Measurements from ENCODE around the gene TRIM69.

TRIM69 gene

GRCh38 chr15:44790215-44790614 is 53.9 kb downstream of the TRIM69 start:
- intact Hi-C loops (cut with DNase I): no loop called here
- no peak for DNase-seq

- DNase-seq: no peak
- intact Hi-C loops (cut with DNase I): no loop called here
These were observed 54.3 kb downstream of the TRIM69 start for GRCh38 chr15:44790656-44791055.

- intact Hi-C loops (cut with DNase I): no loop called here
- no peak for DNase-seq
These were observed 56.4 kb downstream of the TRIM69 start for GRCh38 chr15:44792715-44793114.

GRCh38 chr15:44794072-44794471 is 57.7 kb downstream of the TRIM69 start:
- intact Hi-C loops (cut with DNase I): no loop called here
- no peak for DNase-seq

- intact Hi-C loops (cut with DNase I): no loop called here
These were observed 60.2 kb downstream of the TRIM69 start for GRCh38 chr15:44796508-44796907.

GRCh38 chr15:44798826-44799225 is 62.5 kb downstream of the TRIM69 start:
- no peak for DNase-seq
- intact Hi-C loops (cut with DNase I): no loop called here

More at GRCh38 chr15:44796508-44796907, 60.2 kb downstream of the TRIM69 start:
- no peak for DNase-seq

GRCh38 chr15:44801364-44801763 is 65.0 kb downstream of the TRIM69 start:
- intact Hi-C loops (cut with DNase I): no loop called here

GRCh38 chr15:44801797-44802196 is 65.5 kb downstream of the TRIM69 start:
- DNase-seq: no peak
- intact Hi-C loops (cut with DNase I): no loop called here

More at GRCh38 chr15:44801364-44801763, 65.0 kb downstream of the TRIM69 start:
- DNase-seq: no peak

GRCh38 chr15:44802336-44802735 is 66.0 kb downstream of the TRIM69 start:
- intact Hi-C loops (cut with DNase I): no loop called here
- no peak for DNase-seq

- DNase-seq: no peak
- intact Hi-C loops (cut with DNase I): no loop called here
These were observed 68.1 kb downstream of the TRIM69 start for GRCh38 chr15:44804298-44805046.

- intact Hi-C loops (cut with DNase I): no loop called here
- DNase-seq: no peak
These were observed 72.2 kb downstream of the TRIM69 start for GRCh38 chr15:44808557-44808956.

GRCh38 chr15:44810237-44810636 is 73.9 kb downstream of the TRIM69 start:
- intact Hi-C loops (cut with DNase I): no loop called here
- DNase-seq: no peak

- no peak for DNase-seq
- intact Hi-C loops (cut with DNase I): no loop called here
These were observed 75.0 kb downstream of the TRIM69 start for GRCh38 chr15:44811337-44811736.

GRCh38 chr15:44812029-44812517 is 75.7 kb downstream of the TRIM69 start:
- intact Hi-C loops (cut with DNase I): no loop called here
- DNase-seq: no peak

- no peak for DNase-seq
These were observed 76.9 kb downstream of the TRIM69 start for GRCh38 chr15:44813231-44813630.

More at GRCh38 chr15:44813231-44813630, 76.9 kb downstream of the TRIM69 start:
- intact Hi-C loops (cut with DNase I): no loop called here
